Lower leg skin (tissue), 4 donors: ENCODE results near the gene SPINK5. TPM values are rescaled to one million over a fixed set of nuclear protein-coding genes. Genes with fewer than 3 reads are reported as not detected.
"Not testable (repeated sequence)": the region's sequence is repeated elsewhere in the genome, so short reads cannot be mapped to it uniquely, and the experiment has no call there.

Experiments used
- DNase-seq, 2 donors: peaks; one replicate each; pipeline ENCODE4 v3.0.0-alpha.2; 2019; ENCODE audit warnings: low spot score in 2 of 2
- H3K4me3 ChIP-seq: fragments of 200-600 bp; sonication (generic); 2 replicates; pipeline ENCODE4 v1.5.1; 2017; ENCODE audit warnings: mild to moderate bottlenecking, low read depth; ENCODE audit not compliant: poor library complexity, severe bottlenecking
- POLR2A ChIP-seq, 2 donors: fragments of 450-650 bp; IDR thresholded peaks; one replicate each; pipeline ENCODE4 v1.6.1; 2016 to 2017; ENCODE audit warnings: antibody characterized with exemption in 2 of 2, mild to moderate bottlenecking in 1 of 2, moderate library complexity in 1 of 2
- WGBS, 2 donors: methylation state at CpG; one replicate each; pipeline ENCODE4 v1.1.5; 2018; 5-methylcytosine and 5-hydroxymethylcytosine counted together
- intact Hi-C: fragments of 100-400 bp; cut with DNase I; formaldehyde crosslinking; loops from one replicate; pipeline ENCODE4 v1.15.0; 2023; ENCODE audit warnings: low total_unique reads
- total RNA-seq, 4 donors: library from RNA; depleted of rRNA; stranded (reverse); fragments of >200 nt; gene quantifications; one replicate each; pipeline ENCODE4 v1.1.0, GENCODE V29; 2016
- TF ChIP-seq, protein P1 (sequence below), 3 donors: fragments of 450-650 bp; IDR thresholded peaks; one replicate each; pipeline ENCODE4 v1.5.1; 2016; ENCODE audit warnings: antibody characterized with exemption in 3 of 3, mild to moderate bottlenecking in 3 of 3, moderate library complexity in 2 of 3

SPINK5 gene
- total RNA-seq, 4 donors from 2014 or later, result 307 to 664 (median 393) TPM

GRCh38 chr5:148033134-148033533 is 30.6 kb upstream of the SPINK5 start:
- TF ChIP-seq POLR2A (IDR thresholded peaks at IDR 0.05), result no peak
- TF ChIP-seq, protein P1, sequence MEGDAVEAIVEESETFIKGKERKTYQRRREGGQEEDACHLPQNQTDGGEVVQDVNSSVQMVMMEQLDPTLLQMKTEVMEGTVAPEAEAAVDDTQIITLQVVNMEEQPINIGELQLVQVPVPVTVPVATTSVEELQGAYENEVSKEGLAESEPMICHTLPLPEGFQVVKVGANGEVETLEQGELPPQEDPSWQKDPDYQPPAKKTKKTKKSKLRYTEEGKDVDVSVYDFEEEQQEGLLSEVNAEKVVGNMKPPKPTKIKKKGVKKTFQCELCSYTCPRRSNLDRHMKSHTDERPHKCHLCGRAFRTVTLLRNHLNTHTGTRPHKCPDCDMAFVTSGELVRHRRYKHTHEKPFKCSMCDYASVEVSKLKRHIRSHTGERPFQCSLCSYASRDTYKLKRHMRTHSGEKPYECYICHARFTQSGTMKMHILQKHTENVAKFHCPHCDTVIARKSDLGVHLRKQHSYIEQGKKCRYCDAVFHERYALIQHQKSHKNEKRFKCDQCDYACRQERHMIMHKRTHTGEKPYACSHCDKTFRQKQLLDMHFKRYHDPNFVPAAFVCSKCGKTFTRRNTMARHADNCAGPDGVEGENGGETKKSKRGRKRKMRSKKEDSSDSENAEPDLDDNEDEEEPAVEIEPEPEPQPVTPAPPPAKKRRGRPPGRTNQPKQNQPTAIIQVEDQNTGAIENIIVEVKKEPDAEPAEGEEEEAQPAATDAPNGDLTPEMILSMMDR (IDR thresholded peaks at IDR 0.05), result no peak

DNA sequence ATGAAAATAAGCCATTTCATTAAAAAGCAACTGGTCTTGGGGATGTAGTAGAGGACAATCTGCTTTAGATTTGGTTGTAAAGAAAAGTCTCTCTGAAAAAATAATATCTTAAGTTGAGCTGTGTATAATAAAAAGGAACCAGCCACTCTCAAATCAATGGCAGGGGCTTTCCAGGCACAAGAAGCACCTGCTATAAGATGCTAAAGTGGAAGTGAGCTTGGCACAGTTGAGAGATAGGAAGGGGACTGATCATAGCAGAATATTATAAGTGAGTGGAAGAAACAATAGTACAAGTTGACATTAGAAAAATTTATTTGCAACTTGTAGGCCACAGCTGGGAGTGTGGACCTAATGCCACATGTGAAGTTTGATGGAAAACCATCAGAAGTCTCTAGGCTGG is 28.1 kb upstream of the SPINK5 start:
- no peak for DNase-seq
- intact Hi-C loops, result no loop called here
- TF ChIP-seq, protein P1 (IDR thresholded peaks at IDR 0.05), result no peak
- no peak for TF ChIP-seq POLR2A (IDR thresholded peaks at IDR 0.05)
- H3K4me3 ChIP-seq, result no peak overlapping the region

More at GRCh38 chr5:148033134-148033533, 30.6 kb upstream of the SPINK5 start:
- 45 to 50% methylated on average over 1 of the region's 1 CpG for WGBS, 2 donors
- no peak for DNase-seq
- H3K4me3 ChIP-seq, result no peak overlapping the region
- intact Hi-C loops, result no loop called here

GRCh38 chr5:148042881-148043280 is 20.9 kb upstream of the SPINK5 start:
- peak in 1 of 2 donors; percentile 21 for DNase-seq
- WGBS, 2 donors, result 52 to 66% methylated on average over 5 of the region's 5 CpGs
- intact Hi-C loops, result no loop called here
- TF ChIP-seq, protein P1 (IDR thresholded peaks at IDR 0.05), result no peak
- TF ChIP-seq POLR2A (IDR thresholded peaks at IDR 0.05), result no peak
- no peak overlapping the region for H3K4me3 ChIP-seq

DNA sequence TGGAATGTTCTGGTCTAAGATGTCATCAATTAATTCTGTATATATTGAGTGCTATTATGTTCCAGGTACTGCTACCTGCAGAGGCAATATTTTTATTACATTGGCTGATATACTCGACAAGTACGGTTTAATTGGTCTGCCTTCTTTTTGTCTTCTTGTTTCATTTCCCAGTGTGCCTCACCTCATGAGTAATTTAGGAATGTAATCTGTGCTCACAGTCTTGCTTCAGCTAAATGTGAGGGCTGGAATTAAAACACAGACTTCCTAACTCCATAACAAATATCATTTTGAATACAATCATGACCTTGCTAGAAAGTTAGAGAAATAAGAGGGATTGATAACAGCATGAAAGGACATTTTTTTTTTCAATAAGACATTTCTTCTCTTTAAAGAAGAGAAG is 20.1 kb upstream of the SPINK5 start:
- intact Hi-C loops, result no loop called here
- 53 to 60% methylated on average over 2 of the region's 2 CpGs for WGBS, 2 donors
- H3K4me3 ChIP-seq, result no peak overlapping the region
- TF ChIP-seq POLR2A (IDR thresholded peaks at IDR 0.05), result no peak
- TF ChIP-seq, protein P1 (IDR thresholded peaks at IDR 0.05), result no peak
- DNase-seq, result no peak

- DNase-seq, intact Hi-C loops, H3K4me3 ChIP-seq: not testable (repeated sequence)
- WGBS, 2 donors, result 71 to 80% methylated on average over 2 of the region's 2 CpGs
Measured at GRCh38 chr5:148055160-148055559, 8.6 kb upstream of the SPINK5 start.

- 38 to 39% methylated on average over 2 of the region's 2 CpGs for whole genome bisulfite sequencing, 2 donors
- TF ChIP-seq, protein P1 (IDR thresholded peaks at IDR 0.05), result no peak
- TF ChIP-seq POLR2A (IDR thresholded peaks at IDR 0.05), result no peak
- intact Hi-C loops, result no loop called here
- DNase-seq, result no peak
- H3K4me3 ChIP-seq, result no peak overlapping the region
Measured at GRCh38 chr5:148060309-148060708, 3.5 kb upstream of the SPINK5 start.
